K562 (cell line): ENCODE results near the gene MOCOS. TPM values are rescaled to one million over a fixed set of nuclear protein-coding genes. Genes with fewer than 3 reads are reported as not detected.

Source experiments
- ATAC-seq: fragments of 200-7000 bp; cut with Tn5 transposase; 3 replicates; pipeline ENCODE4 v1.9.1; 2020; ENCODE audit warnings: moderate library complexity
- BruUV-seq: library from RNA; stranded (reverse); fragments of 400-500 nt; replicated peaks from 2 replicates; lab custom pipeline; 2021; lab: Mats Ljungman, UMichigan
- CTCF ChIA-PET: fragments of 300-600 bp; formaldehyde crosslinking; extraction: SDS; loops from one replicate; lab custom pipeline; 2021; ENCODE audit warnings: low intra/inter-chr PET ratio; lab: Yijun Ruan, JAX
- POLR2A ChIA-PET: fragments of 300-600, 350-650 bp; sonication (Branson Sonifier 250); formaldehyde crosslinking; extraction: SDS; loops from one replicate; lab custom pipeline; 2021; ENCODE audit warnings: antibody characterized with exemption, inconsistent platforms; lab: Yijun Ruan, JAX
- DNase-seq, 4 experiments: peaks; one replicate each; pipeline versions ENCODE4 v3.0.0 to v3.0.0-alpha.2; 2011 to 2018; ENCODE audit warnings: low spot score in 3 of 4, mixed read lengths in 3 of 4; ENCODE audit errors: extremely low read depth in 1 of 4
- FAIRE-seq: peaks from 2 replicates; lab custom pipeline; 2011; peaks lifted over from hg19 to GRCh38; lab: Jason Lieb, UNC
- H2AFZ ChIP-seq: 2 replicates; pipeline ENCODE4 v1.6.0; 2011; ENCODE audit warnings: low read depth, low read length, control low read depth, inconsistent platforms
- H3K27ac ChIP-seq: fragments of 200-600 bp; 3 replicates; pipeline ENCODE4 v1.8.0; 2011; ENCODE audit warnings: low read depth, mild to moderate bottlenecking, control low read depth, inconsistent platforms, low read length, moderate library complexity, mixed read lengths; ENCODE audit errors: extremely low read depth
- H3K27me3 ChIP-seq, 2 experiments: fragments of 300-600 bp in 1 of 2; 2 replicates in 1 of 2; 3 replicates in 1 of 2; pipeline versions ENCODE4 v1.6.0 to v1.8.0; 2011; ENCODE audit warnings: inconsistent platforms in 2 of 2, low read length in 2 of 2, mild to moderate bottlenecking in 1 of 2, mixed read lengths in 1 of 2, moderate library complexity in 1 of 2; ENCODE audit not compliant: control insufficient read depth in 2 of 2, insufficient read depth in 2 of 2
- H3K36me3 ChIP-seq: fragments of 300-600 bp; 3 replicates; pipeline ENCODE4 v1.8.0; 2011; ENCODE audit warnings: mild to moderate bottlenecking, low read length, inconsistent platforms; ENCODE audit not compliant: control insufficient read depth, insufficient read depth
- H3K4me1 ChIP-seq, 2 experiments: fragments of 200-600 bp in 1 of 2; replicated peaks in 1 of 2; 2 replicates in 1 of 2; 3 replicates in 1 of 2; pipeline versions ENCODE4 v1.5.1 to v1.8.0; 2011; ENCODE audit warnings: inconsistent platforms in 2 of 2, low read length in 2 of 2, mild to moderate bottlenecking in 1 of 2, mixed read lengths in 1 of 2, moderate library complexity in 1 of 2; ENCODE audit not compliant: control insufficient read depth in 2 of 2, insufficient read depth in 2 of 2
- H3K4me2 ChIP-seq: 2 replicates; pipeline ENCODE4 v1.6.1; 2011; ENCODE audit warnings: low read length, control low read depth, inconsistent platforms, mixed read lengths; ENCODE audit not compliant: insufficient read depth
- H3K4me3 ChIP-seq: fragments of 200-600 bp; sonication (generic), shearing (Covaris generic); 2 replicates; pipeline ENCODE4 v1.5.1; 2016; ENCODE audit warnings: control low read depth, inconsistent platforms
- H3K79me2 ChIP-seq: fragments of 200-600 bp; 3 replicates; pipeline ENCODE4 v1.8.0; 2011; ENCODE audit warnings: low read length, inconsistent platforms; ENCODE audit not compliant: control insufficient read depth, insufficient read depth
- H3K9ac ChIP-seq, 2 experiments: 2 replicates each; pipeline versions ENCODE4 v1.6.0 to v1.6.1; 2011; ENCODE audit warnings: low read depth in 2 of 2, low read length in 2 of 2, control low read depth in 1 of 2, inconsistent platforms in 1 of 2, mild to moderate bottlenecking in 1 of 2, mixed read lengths in 1 of 2; ENCODE audit not compliant: insufficient read depth in 1 of 2
- H3K9me1 ChIP-seq: one replicate; pipeline ENCODE4 v1.6.0; 2011; ENCODE audit warnings: inconsistent platforms, mild to moderate bottlenecking, low read length, moderate library complexity; ENCODE audit not compliant: control insufficient read depth, insufficient read depth
- H3K9me3 ChIP-seq: replicated peaks from 2 replicates; pipeline ENCODE4 v1.5.1; 2011; ENCODE audit warnings: low read depth, low read length, inconsistent platforms; ENCODE audit not compliant: control insufficient read depth, insufficient read depth
- H4K20me1 ChIP-seq: replicated peaks from 2 replicates; pipeline ENCODE4 v1.6.1; 2011; ENCODE audit warnings: low read length, inconsistent platforms, mixed read lengths; ENCODE audit not compliant: control insufficient read depth, insufficient read depth
- ATF2 ChIP-seq: sonication (generic); formaldehyde crosslinking; IDR thresholded peaks from 2 replicates; pipeline ENCODE4 v1.8.1; 2022; ENCODE audit warnings: missing genetic modification reagents
- ATF4 ChIP-seq: fragments of 450-650 bp; formaldehyde crosslinking; IDR thresholded peaks from 2 replicates; pipeline ENCODE4 v1.4.0; 2022; ENCODE audit warnings: mild to moderate bottlenecking, moderate library complexity
- CREB3 ChIP-seq: fragments of 450-650 bp; conservative IDR thresholded peaks from 2 replicates; pipeline ENCODE4 v1.6.1; 2016; ENCODE audit warnings: missing genetic modification characterization, low read depth, mild to moderate bottlenecking, missing compliant biosample characterization, moderate library complexity
- CSDE1 ChIP-seq, 2 experiments: fragments of 450-650 bp; IDR thresholded peaks; 2 replicates each; pipeline ENCODE4 v1.6.1; 2016; ENCODE audit warnings: mild to moderate bottlenecking in 1 of 2
- EGR1 ChIP-seq: fragments of 450-650 bp; conservative IDR thresholded peaks from 2 replicates; pipeline ENCODE4 v1.6.1; 2017; ENCODE audit warnings: mild to moderate bottlenecking
- RCOR1 ChIP-seq, 2 experiments: IDR thresholded peaks; 2 replicates each; pipeline ENCODE4 v1.6.1; 2012; ENCODE audit warnings: low read depth in 2 of 2, low read length in 2 of 2, borderline replicate concordance in 1 of 2, improper control_type of control experiment in 1 of 2
- REST ChIP-seq, 2 experiments: fragments of 450-650 bp; formaldehyde crosslinking in 1 of 2; IDR thresholded peaks; 2 replicates each; pipeline versions ENCODE4 v1.4.0 to v1.6.1; 2014 to 2020; ENCODE audit warnings: mild to moderate bottlenecking in 2 of 2, borderline replicate concordance in 1 of 2, low read depth in 1 of 2
- TAL1 ChIP-seq: fragments of 450-650 bp; IDR thresholded peaks from 2 replicates; pipeline ENCODE4 v1.6.1; 2016; ENCODE audit warnings: mild to moderate bottlenecking
- ZFP36 ChIP-seq: fragments of 150-350 bp; IDR thresholded peaks from 2 replicates; pipeline ENCODE4 v1.6.1; 2018; ENCODE audit warnings: low read length, low read depth; ENCODE audit not compliant: partially characterized antibody
- in situ Hi-C: fragments of 300-500 bp; cut with MboI; formaldehyde crosslinking; loops from 4 replicates; pipeline ENCODE4 v1.15.0; 2018; ENCODE audit warnings: inconsistent platforms, mixed read lengths
- intact Hi-C: fragments of 100-400 bp; cut with micrococcal nuclease; formaldehyde crosslinking; loops from 2 replicates; pipeline ENCODE4 v1.14.2; 2022
- polyA plus RNA-seq, 8 experiments: library from polyadenylated mRNA; depleted of rRNA in 4 of 8; stranded (reverse) in 5 of 8; unstranded in 3 of 8; fragments of >200 nt; fragmentation: Nextera tagmentation in 2 of 8; fragmentation: Illumina TruSeq in 1 of 8; extraction: Ambion mirVana in 2 of 8; extraction: Trizol in 1 of 8; gene quantifications; 2 replicates each; pipeline versions ENCODE4 v1.2.1 to v1.2.3, GENCODE V29; 2011 to 2014; ENCODE audit warnings: inconsistent platforms in 1 of 8, missing spikeins in 1 of 8
- total RNA-seq, 7 experiments: library from RNA; depleted of rRNA in 6 of 7; stranded (reverse); fragments of >200 nt in 6 of 7; fragmentation: Illumina TruSeq in 2 of 7; extraction: Trizol in 2 of 7; gene quantifications; 2 replicates each; pipeline versions ENCODE4 v1.2.1 to v1.2.3, GENCODE V29; 2011 to 2021; ENCODE audit warnings: low replicate concordance in 1 of 7

MOCOS gene
- total and polyA plus RNA-seq, 9 of the 15 experiments (the other 6 are each of a cell fraction or from before 2014, with no cell fraction given): 4.5 to 12.4 (median 9.1) TPM

- no peaks in the 10 kb centered on the region for H4K20me1 ChIP-seq
- H3K9me1 ChIP-seq: no peaks in the 10 kb centered on the region
- no TSS peak for BruUV-seq
- intact Hi-C loops (no loop called here), in situ Hi-C loops (no loop called here)
- peaks cover 0 to 19% of the 10 kb centered on the region in 2 experiments; a peak in 3 of 5 replicates for H3K27me3 ChIP-seq
- H3K9ac ChIP-seq: no peak overlapping the region
- FAIRE-seq (no peak), DNase-seq (no peak), ATAC-seq (no peak)
- H3K4me2 ChIP-seq: no peak overlapping the region
- CTCF ChIA-PET: no interaction called here
- no peaks in the 10 kb centered on the region; a peak in 1 of 5 replicates for H3K4me1 ChIP-seq
- POLR2A ChIA-PET: no interaction called here
- no peaks in the 10 kb centered on the region for H3K9me3 ChIP-seq
- H2AFZ ChIP-seq: no peak overlapping the region
- no peak overlapping the region for H3K27ac ChIP-seq
- H3K4me3 ChIP-seq: no peak overlapping the region
- no peaks in the 10 kb centered on the region for H3K79me2 ChIP-seq
- no peaks in the 10 kb centered on the region for H3K36me3 ChIP-seq
- TF ChIP-seq CREB3 (no peak), RCOR1 (IDR thresholded peaks at IDR 0.05; ENCODE audit: borderline replicate concordance in 1 of 2, low read depth in 2 of 2, low read length in 2 of 2) (no peak), EGR1 (no peak), TAL1 (no peak), ZFP36 (no peak), ATF2 (CRISPR knock-in tag) (no peak), ATF4 (no peak), CSDE1 (IDR thresholded peaks at IDR 0.05) (no peak), REST (IDR thresholded peaks at IDR 0.05; ENCODE audit: borderline replicate concordance) (no peak), REST (CRISPR knock-in tag; IDR thresholded peaks at IDR 0.05; ENCODE audit: low read depth) (no peak)
Measured at GRCh38 chr18:36307513-36307912, 120.2 kb downstream of the MOCOS start.
